ENCODE measurements around the gene ACBD6. TPM values are rescaled to one million over a fixed set of nuclear protein-coding genes. Genes with fewer than 3 reads are reported as not detected.
A peak's percentile ranks its signal among the peaks of the same experiment; 100 is the strongest.

ACBD6 gene
- total and polyA plus RNA-seq, 11 donors = 18.6 to 35.8 (median 21.8) TPM

DNA sequence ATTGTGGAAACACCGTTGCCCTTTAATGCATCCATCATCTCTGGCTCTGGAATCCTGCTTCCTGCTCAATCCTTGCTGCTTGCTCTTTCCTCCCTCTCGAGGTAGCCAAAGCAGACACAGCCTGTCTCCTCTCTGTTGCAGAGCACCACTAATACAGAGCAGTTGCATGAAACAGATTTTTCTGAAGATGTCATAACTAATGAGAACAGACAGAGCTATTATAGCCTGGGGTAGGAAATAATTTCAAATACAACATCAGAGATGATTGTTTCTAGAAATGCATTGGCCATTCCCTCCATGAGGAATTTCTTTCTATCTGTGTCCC is 23.3 kb upstream of the ACBD6 start:
- Histone ChIP-seq H3K27ac (no peak overlapping the region), H3K4me3 (no peak overlapping the region), H3K27me3 (no peaks in the 10 kb centered on the region), H3K4me1 (peaks cover 0 to 45% (median 24%) of the 10 kb centered on the region in 12 donors), H3K36me3 (no peaks in the 10 kb centered on the region), H3K9me3 (peaks cover 0 to 2% (median 0%) of the 10 kb centered on the region in 12 donors)
- intact Hi-C loops (cut with DNase I) = loop anchor here in 1 of 10 donors (10.0 kb wide), 1 partner anchor 629 kb away; no protein-coding TSS in a partner anchor
- DNase-seq (no peak), ATAC-seq (no peak)
- 29 to 42% (median 33%) methylated on average over 2 of the region's 2 CpGs for WGBS, 4 donors
- TF ChIP-seq, protein P1, sequence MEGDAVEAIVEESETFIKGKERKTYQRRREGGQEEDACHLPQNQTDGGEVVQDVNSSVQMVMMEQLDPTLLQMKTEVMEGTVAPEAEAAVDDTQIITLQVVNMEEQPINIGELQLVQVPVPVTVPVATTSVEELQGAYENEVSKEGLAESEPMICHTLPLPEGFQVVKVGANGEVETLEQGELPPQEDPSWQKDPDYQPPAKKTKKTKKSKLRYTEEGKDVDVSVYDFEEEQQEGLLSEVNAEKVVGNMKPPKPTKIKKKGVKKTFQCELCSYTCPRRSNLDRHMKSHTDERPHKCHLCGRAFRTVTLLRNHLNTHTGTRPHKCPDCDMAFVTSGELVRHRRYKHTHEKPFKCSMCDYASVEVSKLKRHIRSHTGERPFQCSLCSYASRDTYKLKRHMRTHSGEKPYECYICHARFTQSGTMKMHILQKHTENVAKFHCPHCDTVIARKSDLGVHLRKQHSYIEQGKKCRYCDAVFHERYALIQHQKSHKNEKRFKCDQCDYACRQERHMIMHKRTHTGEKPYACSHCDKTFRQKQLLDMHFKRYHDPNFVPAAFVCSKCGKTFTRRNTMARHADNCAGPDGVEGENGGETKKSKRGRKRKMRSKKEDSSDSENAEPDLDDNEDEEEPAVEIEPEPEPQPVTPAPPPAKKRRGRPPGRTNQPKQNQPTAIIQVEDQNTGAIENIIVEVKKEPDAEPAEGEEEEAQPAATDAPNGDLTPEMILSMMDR (IDR thresholded peaks at IDR 0.05) = no peak
- TF ChIP-seq POLR2A (IDR thresholded peaks at IDR 0.05) = no peak

DNA sequence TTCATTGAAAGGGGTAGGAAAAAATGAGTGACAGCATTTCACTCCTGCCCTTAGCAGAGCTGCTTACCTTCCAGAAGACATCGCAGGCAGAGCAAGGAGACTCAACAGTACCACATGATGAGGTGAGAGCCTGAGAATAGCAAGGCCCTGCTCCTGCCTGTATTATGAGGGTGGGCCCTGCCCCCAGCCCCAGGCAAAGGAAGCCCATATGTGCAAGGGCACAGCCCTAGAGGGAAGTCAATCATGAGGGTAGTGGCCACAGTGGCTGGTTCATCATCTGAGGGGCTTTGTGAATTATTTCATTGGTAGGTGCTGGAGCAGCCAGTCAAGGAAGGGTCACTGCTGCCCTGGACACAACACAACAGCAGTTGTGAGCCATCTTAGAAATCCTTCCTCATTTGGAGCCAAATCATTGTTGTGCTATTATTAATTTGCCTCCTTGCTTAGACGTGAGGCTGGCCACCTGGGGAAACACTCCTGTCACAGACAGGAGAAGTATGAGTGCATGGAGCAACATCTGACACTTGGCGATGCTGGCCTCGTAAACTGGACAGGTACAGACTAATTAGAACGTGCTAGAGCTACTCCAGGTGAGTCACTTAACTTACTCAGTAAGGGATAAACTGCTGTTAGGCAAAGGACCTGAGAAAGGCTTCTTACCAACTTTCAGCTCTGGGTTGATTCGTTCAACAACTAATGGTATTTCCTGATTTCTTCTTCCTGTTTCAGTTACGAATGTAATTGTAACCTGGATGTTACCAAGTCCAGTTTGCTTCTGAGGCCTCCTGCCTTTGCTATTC is 22.7 kb upstream of the ACBD6 start:
- peak overlapping the region in 8 of 12 donors; percentile 7 to 52 (median 30) for H3K27ac ChIP-seq
- H3K4me3 ChIP-seq = no peak overlapping the region
- 48 to 77% (median 69%) methylated on average over 5 to 7 of the region's 7 CpGs for WGBS, 4 donors
- TF ChIP-seq, protein P1 (IDR thresholded peaks at IDR 0.05) = no peak
- no peak for TF ChIP-seq POLR2A (IDR thresholded peaks at IDR 0.05)
- DNase-seq (no peak), ATAC-seq (peak in 2 of 4 donors; percentile 7 to 8)
- H3K9me3 ChIP-seq = peaks cover 0 to 2% (median 0%) of the 10 kb centered on the region in 12 donors
- H3K27me3 ChIP-seq = no peaks in the 10 kb centered on the region
- H3K4me1 ChIP-seq = peaks cover 0 to 45% (median 24%) of the 10 kb centered on the region in 12 donors
- no peaks in the 10 kb centered on the region for H3K36me3 ChIP-seq
- intact Hi-C loops (cut with DNase I) = loop anchor here in 2 of 10 donors (5.0 to 10.0 kb wide), 2 partner anchors 630 to 632 kb away; no protein-coding TSS in a partner anchor

DNA sequence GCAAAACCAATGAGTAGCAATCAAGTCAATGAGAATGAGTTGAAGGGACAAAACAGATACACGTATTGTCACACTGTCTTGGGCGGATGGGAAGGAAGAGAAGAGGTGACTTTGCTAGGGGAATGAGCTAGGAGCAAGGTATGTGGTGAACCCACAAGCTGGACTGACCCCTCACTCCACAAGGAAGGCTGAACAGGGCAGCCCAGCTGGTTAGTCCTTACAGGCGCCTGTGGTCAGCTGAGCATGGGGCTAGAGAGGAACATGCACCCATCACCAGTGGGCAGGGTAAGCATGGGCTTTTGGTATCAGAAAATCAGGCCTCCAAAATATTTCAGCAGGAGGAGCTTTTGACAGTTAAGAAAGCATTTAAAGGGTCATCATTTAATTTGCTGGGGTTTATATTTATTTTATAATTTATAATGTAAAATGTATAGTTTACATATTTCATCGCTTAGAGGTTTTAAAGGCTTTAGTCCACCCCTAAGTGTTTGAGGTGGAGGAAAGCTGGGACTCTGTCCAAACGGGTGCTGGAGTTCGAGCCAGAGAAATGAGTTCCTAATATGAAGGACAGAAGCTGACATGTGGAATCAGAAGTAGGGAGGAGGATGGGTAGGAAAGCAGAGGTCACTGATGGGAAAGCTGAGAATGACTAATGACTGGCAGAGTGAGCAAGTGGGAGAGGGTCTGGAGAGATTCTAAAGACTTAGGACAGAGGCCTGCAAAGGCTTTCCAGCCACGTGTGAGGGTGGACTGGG is 22.0 kb upstream of the ACBD6 start:
- TF ChIP-seq, protein P1 (IDR thresholded peaks at IDR 0.05) = no peak
- no peak for TF ChIP-seq POLR2A (IDR thresholded peaks at IDR 0.05)
- Histone ChIP-seq H3K9me3 (peaks cover 0 to 2% (median 0%) of the 10 kb centered on the region in 12 donors), H3K4me1 (peaks cover 0 to 48% (median 27%) of the 10 kb centered on the region in 12 donors), H3K27me3 (no peaks in the 10 kb centered on the region), H3K27ac (peak overlapping the region in 8 of 12 donors; percentile 7 to 52 (median 30)), H3K36me3 (no peaks in the 10 kb centered on the region), H3K4me3 (no peak overlapping the region)
- 64 to 68% (median 67%) methylated on average over 7 of the region's 7 CpGs for WGBS, 4 donors
- no peak for DNase-seq
- ATAC-seq = peak in 3 of 4 donors; percentile 36 to 56 (median 48)
- intact Hi-C loops (cut with DNase I) = loop anchor here in 2 of 10 donors (5.0 to 10.0 kb wide), 2 partner anchors 630 to 633 kb away; no protein-coding TSS in a partner anchor

DNA sequence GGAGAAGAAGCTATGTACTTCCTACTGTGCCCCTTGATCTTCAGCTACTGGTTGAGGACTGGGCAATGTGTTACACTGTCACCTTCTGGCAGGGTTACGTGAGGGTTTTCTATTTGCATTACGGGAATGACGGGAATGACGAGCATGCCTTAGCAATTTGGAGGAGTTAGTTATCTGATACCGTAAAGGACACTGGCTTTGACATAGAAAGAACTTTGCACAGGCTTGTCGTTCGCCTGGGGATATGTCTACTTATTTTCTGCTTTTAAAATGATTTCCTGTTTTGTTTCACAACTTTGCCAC is 19.8 kb upstream of the ACBD6 start:
- WGBS, 4 donors = 37 to 47% (median 40%) methylated on average over 7 of the region's 7 CpGs
- peaks cover 0 to 42% (median 25%) of the 10 kb centered on the region in 12 donors for H3K4me1 ChIP-seq
- ATAC-seq (peak in 2 of 4 donors; percentile 44 to 52), DNase-seq (no peak)
- no peaks in the 10 kb centered on the region for H3K36me3 ChIP-seq
- no peaks in the 10 kb centered on the region for H3K27me3 ChIP-seq
- peak overlapping the region in 5 of 12 donors; percentile 22 to 36 (median 31) for H3K27ac ChIP-seq
- TF ChIP-seq, protein P1 (IDR thresholded peaks at IDR 0.05) = no peak
- no peak for TF ChIP-seq POLR2A (IDR thresholded peaks at IDR 0.05)
- intact Hi-C loops (cut with DNase I) = loop anchor here in 2 of 10 donors (5.0 to 10.0 kb wide), 2 partner anchors 633 to 635 kb away; no protein-coding TSS in a partner anchor
- peaks cover 0 to 2% (median 0%) of the 10 kb centered on the region in 12 donors for H3K9me3 ChIP-seq
- no peak overlapping the region for H3K4me3 ChIP-seq
